GM19240 (cell line): Measurements from ENCODE around the gene ACACB.

ENCODE experiments used
- DNase-seq: peaks from one replicate; pipeline ENCODE4 v3.0.0; 2011; ENCODE audit warnings: low spot score; ENCODE audit not compliant: insufficient read length

The ACACB gene

DNA sequence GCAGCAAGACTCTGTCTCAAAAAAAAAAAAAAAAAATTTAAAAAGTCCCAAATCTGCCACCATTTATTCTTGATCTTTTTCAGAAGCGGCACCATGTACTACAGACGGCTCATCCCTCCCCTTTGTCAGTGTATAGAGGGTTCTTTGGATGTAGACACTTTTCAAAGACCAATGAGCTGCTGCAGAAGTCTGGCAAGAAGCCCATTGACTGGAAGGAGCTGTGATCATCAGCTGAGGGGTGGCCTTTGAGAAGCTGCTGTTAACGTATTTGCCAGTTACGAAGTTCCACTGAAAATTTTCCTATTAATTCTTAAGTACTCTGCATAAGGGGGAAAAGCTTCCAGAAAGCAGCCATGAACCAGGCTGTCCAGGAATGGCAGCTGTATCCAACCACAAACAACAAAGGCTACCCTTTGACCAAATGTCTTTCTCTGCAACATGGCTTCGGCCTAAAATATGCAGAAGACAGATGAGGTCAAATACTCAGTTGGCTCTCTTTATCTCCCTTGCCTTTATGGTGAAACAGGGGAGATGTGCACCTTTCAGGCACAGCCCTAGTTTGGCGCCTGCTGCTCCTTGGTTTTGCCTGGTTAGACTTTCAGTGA lies 6.5 kb upstream of the ACACB start:
- DNase-seq = no peak

DNA sequence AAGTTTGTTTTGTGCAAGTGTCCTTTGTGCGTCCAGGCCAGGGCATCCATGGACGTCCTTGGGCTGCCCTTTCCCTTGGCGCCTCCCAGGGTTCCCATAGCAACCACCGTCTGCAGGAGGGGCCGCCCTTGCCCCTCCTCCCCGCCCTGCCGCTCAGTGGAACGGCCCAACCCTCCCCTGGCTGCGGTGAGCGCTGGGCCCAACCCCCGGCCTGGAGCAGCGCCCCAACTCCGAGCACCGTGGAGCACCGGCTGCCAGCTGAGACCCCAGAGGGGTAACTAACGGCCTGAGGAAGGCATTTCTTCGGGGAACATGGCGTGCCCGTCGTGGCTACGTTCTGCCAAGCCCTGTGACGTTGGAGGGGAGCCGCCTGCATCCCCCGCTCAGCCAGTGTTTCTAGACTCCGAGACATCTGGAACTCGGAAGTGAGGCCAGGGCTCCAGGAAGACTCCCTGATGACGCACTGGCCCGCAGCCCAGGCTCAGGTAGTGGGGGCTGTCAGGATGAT lies 5.3 kb upstream of the ACACB start:
- DNase-seq = peak; percentile 28

DNA sequence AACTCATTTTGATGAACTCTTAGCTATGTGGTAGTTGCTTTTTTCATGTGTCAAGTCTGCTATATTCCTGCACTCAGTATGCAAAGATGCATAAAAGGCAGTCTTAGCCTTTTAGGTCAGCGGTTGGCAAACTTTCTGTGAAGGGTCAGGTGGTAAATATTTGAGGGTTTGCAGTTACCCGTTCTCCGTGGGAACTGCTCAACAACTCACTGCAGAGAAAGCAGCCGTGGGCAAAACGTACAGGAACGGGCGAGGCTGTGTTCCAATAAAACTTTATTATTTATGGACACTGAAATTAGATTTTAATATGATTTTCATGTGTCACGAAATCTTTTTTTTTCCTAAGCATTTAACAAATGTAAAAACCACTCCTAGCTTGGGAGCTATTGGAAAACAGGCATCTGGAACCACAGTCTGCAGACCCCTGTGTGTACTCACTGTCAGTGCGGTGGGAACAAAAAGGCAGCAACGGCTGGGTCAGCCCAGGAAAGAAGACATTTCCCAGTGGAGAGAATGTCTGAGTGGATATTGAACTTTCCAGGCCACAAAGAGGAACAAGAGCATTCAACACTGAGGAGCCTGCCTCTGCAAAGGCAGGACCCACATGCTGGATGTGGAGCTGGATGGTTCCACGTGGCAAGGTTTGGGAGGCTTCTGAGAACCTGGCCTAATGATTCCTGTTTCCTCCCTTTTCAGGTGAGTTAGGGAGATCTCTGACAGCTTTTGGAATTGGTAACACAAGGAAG lies 3.5 kb upstream of the ACACB start:
- DNase-seq = no peak

DNA sequence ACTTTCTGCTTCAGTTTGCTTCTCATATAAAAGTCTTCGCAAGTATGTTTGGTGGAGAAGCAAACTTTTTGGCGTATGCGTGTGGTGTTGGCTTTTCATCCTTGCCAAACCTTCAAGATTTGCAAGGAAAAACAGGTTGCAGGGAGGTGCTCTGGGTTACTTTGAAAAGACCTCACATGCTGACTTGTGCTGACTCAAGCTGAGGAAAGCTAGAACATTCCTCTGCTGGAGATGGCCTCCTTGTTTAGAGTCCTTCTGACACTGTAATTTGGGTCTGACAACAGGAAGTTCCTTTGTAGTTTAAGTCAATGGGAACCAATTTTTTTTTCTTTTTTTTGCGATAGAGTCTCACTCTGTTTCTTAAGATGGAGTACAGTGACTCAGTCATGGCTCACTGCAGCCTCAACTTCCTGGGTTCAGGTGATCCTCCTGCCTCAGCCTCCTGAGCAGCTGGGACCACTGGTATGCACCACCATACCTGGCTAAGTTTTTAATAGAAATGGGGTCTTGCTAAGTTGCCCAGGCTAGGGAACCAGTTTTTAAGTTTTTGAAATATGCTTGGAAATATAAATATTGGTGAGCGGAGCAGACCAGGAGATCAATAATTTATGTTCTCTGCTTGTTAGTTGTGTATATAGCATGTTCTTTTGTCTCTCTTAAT lies 2.6 kb upstream of the ACACB start:
- DNase-seq = no peak

DNA sequence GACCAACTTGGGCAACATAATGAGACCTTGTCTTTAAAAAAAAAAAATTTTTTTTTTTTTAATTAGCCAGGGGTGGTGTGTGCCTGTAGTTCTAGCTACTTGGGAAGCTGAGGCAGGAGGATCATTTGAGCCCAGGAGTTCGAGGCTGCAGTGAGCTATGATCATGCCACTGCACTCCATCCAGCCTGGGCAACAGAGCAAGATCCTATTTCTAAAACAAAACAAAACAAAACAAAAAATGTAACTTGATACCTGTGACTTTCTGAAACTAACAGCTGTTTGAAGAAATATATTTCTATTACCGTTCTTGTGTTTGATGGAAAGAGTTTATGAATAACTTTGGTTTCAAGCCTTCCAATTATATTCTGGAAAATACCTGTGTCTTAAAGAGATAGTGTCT lies 1.7 kb upstream of the ACACB start:
- no peak for DNase-seq

DNA sequence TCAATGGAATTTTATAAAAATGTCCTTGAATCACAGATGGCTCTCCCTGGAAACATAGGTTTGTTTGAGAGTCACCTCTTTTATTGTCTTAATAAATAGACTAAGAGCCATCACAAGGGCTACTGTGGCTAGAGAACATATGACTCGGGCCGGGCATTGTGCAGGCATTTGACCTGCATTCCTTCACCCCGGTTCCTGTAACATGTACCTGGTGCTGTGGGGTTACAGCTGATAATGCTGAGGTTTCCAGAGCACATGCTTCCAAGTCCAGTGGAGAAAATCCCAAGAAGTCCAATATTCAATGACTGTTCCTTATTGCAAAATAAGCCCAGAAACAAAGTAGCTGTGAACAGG lies 1.0 kb upstream of the ACACB start:
- no peak for DNase-seq

DNA sequence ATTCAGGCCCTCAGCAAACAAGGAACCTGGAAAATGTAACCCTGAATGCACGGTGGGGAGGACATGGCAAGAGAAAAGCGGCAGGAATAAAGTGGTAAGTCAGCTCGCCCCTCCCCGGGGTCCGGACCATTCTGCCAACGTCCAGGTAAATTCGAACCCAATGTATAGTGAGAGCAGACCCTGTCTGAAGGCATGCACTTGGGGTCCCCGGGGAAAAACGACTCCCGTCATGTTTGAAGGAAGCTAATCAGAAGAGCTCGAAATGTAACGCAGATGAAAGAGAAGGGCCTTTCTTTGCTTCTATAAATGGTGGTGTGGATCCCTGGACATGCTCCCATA lies 193 bp downstream of the ACACB start:
- DNase-seq = no peak

DNA sequence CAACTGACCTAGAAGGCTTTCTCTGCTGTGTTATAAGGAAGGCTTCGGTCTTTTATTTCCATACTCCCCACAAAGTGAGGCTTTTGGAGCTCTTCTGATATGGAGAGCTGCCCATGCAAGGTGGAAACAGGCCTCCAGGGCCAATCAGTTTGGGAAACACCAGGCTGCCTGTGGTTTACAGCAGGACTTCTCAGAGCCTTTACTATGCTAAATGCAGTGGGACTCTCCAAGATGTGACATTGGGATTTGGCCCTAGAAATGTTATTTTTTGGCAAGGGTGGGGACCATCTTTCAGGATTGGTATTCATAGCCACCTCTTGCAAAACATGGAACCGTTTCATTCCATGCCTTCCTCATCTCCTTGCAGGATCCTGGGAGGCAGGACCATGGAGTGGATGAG lies 3.7 kb downstream of the ACACB start:
- DNase-seq = no peak

DNA sequence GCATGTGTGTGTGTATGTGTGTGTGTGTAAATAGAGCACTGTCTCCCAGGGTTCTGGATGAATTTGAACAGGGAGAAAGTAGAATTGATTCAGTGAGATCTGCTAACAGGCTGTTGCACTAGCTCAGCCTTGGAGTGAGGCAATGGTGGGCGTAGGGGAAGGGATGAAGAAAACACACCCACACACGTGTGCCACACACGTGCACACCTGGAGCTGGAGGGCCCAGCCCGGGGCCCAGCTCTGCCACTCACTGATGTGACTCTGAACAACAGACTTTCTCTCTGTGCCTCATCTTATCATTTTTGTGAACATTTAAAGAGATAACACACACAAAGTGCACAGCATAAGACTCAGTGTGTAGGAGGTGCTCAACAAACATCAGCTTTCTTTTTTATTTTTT lies 4.2 kb downstream of the ACACB start:
- no peak for DNase-seq

DNA sequence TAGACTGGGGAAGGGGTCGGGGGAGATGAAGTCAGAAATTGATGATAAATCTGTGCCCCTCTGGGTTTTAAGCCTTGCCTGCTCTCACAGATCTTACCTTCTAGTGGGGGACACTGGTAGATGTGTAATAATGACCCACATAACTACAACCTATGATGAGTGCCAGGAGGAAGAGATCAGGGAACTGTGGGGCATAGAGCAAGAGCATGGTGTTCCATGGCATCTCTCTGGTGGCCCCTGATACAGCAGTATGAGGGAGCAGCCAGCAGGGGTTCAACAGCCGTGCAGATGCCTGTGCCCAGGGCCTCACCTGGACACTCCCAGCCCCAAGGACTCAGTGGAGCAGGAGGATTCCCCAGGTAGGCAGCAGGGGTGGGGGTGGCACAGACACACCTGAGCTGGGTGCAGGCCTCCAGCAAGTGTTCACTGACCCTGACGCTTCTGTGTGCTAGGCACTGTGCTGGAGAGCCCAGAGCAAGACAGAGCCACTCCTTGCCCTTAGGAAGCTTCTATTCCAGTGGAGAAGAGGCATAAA lies 5.0 kb downstream of the ACACB start:
- DNase-seq = no peak

DNA sequence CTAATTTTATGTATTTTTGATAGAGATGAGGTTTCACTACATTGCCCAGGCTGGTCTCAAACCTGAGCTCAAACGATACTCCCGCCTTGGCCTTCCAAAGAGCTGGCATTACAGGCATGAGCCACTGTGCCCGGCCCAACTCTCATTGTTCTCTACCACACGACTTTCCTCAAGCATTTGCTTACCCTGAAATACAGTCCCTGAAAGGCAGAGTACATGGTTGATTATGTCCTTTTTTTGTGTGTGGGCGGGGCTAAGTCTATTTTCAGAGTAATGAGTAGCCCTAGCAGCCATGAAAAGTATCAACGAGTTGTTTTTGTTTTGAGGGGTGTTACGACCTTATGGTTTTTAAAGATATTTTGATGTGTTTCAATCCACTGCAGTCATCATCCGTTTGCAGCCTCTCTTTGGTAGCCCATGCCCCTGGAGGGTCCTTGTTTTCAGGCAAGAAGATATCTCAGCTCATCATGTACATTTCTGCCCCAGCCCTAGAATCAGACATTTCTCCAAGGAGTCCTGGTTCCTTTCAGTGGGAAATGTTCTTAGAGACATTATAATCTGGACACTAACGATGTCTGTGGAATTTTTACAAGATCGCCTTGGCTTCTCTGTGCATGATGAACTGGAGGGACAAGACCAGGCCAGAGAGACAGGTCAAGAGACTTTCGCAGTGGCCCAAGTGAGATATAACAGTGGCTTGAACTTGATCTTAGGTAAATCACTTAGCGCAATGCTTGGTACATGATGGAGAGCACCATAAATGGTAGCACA lies 8.7 kb downstream of the ACACB start:
- DNase-seq = no peak

DNA sequence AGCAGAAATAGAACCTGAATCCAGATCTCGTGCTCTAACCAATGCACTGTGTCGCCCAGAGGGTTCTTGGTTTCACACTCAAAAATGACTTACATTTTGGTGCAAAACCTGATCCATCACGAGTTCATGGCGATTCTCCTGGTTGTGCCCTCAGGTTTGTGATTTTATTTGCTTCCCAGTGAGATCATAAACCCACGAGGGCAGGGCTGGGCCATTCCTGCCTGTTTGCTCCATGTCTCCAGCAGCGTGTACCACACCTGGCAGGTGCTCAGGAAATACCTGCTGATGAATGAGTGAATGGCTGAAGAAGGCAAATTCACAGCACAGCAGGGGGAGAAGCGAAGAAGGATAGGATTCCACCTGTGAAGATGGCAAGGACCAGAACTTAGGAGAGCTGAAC lies 9.4 kb downstream of the ACACB start:
- no peak for DNase-seq

DNA sequence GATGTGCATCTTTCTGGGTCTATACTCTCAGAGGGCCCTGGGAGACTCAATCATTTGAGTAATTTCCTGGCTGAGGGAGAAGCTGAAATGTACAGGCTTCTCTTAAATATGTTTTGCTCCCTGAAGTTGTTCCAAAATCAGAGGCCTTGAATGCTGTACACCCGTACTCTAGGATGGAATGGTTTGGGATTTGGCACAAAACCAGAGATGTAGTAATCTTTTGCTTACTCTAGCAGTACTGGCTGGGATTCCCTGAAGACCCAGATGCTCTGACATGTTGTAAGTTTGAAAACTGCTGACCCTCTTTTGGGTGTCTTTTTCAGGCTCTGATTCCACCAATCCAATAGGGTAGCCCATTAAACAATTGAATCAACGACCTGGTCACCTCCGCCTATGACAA lies 10.4 kb downstream of the ACACB start:
- DNase-seq = no peak

DNA sequence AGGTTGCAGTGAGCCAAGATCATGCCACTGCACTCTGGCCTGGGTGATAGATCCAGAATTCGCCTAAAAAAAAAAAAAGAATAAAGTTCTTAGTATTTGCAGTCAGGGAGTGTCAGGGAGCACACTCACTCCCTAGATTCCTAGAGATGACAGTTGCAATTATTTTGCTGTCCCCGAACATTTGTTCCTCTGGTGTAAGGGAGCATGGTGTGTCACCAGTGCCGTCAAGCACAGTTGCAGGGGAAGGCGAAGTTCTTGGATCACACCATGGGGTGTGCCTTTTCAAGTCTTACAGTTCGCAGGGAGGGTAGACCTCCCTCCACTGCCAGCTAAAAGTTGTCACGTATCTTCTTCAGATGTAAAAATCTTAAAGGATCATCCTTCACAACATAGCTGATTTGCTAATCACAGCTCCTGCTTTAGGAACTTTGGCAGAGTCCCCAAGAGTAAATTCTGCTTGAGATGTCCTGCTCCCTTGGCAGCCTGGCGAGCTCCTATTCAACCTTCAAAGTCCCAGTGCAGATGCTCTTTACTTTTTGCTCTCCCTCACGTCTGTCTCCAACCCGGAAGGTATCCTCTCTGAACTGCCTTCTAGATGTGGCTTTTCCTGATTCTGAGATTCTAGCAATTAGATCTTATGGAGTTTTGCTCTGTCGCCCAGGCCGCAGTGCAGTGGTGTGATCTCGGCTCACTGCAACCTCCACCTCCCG lies 11.3 kb downstream of the ACACB start:
- no peak for DNase-seq

DNA sequence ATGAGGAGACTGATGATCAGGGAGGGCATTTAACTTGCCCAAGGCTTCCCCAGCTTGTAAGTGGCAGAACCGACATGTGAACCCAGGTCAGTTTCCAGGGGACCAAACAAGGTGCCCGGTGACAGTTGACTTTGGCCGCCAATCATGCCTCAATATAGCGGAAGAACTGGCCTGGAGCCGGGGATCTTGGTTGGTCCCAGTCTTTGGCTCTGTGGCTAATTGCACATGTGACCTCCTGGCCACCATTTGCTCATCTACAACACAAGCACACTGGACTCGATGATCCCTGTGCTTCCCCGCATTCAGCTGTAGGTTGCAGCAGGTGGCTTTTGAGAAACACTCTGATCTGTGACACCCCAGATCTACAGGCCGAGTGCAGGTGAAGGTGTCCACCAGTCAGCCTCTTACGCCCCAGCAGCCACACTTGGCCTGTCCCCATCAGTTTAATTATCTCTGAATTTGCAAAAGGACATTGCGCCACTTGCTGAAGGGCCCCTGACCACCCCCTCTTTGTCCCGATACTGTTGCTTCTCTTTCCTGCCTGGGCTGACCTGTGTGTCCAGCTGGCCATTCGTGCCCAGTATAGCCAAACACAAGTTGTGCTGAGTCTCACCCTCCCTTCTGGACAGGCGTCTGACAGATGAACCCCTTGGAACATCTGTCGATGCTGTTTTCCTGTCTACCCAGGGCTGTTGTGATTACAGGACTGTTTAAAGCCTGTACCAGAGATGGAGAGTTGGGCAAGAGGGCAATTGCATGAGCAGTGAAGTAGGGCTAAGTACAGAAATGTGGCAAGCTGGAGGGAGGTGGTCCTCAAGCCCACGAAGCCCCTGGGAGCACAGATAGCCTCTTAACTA lies 14.1 kb downstream of the ACACB start:
- no peak for DNase-seq

DNA sequence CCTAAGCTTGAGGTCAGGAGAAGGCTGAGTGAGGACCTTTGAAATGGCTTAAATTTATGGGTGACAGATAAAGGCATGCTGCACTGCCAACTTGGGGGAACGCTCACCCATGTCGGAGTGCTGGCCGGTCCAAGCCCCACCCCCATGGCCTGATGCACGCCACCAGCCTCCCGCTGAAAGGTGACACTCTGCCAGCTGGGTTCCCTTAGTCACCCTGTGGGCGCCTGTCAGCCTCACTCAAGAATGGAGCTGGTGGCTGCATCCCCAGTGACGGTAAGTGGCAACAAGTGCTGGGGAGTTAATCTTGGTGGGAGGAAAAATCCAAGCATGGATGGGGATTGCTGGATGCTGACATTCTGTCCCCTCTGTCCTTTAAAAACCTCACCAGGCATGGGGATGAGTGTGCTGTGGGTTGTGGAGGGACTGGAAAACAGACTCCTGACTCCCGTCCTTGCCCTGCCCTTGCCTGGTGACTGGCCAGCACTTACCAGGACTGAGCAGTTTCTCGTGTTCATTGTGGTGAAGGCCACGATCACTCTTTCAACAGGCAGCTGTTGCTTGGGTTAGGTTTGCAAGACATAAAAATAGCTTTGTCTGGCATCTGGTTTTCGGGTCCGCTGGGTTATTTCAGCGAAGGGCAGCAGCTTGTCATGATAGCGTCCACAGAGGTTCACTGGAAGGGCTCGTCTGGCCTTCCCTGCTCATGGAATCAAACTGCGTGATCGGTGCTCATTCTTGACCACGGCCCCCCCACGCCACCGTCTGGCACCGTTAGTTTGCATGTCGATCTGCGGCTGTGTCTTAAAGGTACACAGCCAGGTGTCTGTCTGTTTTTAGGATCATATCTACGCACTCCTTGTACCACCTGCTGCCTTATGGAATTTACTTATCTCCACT lies 15.0 kb downstream of the ACACB start:
- no peak for DNase-seq

DNA sequence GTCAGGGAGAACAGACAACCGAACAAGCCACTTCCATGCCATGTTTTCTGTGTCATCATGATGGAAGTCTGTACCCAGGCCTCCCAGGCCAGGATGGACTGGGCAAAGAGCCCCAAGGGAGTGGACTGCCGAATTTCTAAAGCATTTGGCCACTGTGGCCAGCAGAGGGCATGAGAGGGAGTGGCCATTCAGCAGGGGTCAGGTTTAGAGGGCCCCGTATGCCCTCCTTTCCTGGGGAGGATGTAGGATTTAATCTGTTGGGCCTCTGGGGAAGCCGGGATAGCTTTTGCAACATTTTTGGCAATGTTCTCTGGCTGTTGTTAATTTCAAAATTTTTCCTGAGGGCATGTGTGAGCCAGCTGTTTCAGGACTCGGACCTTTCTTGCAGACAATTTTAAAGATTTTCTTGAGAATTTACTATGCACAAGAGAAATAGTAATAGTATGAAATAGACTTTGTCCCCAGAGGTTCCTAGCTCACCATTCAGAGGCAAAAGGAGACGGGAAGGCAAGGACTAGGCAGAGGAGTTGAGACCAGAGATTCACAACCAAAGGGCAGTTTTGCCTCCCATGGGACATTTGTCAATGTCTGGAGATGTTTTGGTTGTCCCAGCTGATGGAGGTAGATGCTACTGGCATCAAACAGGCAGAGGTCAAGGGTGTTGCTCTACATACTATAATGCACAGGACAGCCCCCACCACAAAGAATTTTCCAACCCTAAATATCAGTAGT lies 18.0 kb downstream of the ACACB start:
- no peak for DNase-seq

DNA sequence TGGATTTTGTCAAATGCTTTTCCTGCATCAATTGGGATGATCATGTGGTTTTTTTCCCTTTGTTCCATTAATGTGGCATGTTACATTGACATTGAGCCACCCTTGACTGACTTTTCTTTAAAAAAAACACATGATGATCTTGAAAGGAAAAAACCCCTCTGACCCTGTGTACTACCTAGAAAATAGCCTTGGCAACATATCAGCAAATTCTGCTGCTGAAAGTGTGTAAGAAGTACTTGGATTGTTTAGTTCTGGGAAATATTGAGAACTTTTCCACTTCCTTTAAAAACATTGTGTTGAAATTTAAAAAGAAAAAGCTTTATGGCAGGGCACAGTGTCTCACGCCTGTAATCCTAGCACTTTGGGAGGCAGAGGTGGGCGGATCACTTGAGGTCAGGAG lies 20.7 kb downstream of the ACACB start:
- DNase-seq = no peak

DNA sequence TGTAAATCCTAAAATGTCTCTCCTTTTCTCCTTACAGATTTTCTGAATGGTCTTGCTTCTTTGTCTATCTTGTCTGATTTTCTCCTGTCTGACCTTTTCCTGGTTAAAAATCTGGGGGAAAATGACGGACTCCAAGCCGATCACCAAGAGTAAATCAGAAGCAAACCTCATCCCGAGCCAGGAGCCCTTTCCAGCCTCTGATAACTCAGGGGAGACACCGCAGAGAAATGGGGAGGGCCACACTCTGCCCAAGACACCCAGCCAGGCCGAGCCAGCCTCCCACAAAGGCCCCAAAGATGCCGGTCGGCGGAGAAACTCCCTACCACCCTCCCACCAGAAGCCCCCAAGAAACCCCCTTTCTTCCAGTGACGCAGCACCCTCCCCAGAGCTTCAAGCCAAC lies 23.0 kb downstream of the ACACB start:
- no peak for DNase-seq
